ENCODE data around the gene C9orf40.

The C9orf40 gene

DNA sequence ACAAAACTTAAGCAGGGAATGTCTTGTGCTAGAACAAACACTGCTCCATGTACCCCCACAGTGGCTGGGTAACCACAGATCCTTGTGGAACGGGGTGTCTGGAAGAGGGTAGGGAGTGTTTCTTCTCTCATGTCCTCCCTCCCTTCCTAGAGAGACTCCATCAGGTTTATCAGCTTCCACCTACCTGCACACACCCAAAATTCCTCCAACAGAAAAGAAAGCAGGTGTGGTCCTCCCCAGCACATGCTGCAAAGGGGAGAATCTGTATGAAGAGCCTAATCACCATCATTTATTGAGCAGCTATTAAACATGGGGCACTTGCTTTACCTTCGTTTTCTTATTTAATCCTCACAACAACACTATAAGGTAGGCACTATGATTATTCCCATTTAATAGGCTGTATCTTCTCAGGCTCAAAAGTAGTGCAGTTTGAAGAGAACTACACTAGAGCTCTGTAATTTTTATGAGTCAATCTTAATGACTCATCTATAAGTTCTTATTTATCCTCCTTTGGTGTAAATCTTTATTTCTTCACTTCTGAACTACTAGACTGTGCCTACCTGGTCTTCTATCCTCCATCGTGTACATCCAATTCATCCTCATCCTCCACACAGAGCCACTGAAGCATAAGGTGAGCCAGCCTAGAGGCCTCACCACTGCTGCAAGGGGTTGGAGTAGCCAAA, 31.6 kb downstream of the C9orf40 start:
- TF ChIP-seq Cebpa-rat (IDR thresholded peaks at IDR 0.05), result no peak
- no peaks in the 10 kb centered on the region for H3K27me3 ChIP-seq

DNA sequence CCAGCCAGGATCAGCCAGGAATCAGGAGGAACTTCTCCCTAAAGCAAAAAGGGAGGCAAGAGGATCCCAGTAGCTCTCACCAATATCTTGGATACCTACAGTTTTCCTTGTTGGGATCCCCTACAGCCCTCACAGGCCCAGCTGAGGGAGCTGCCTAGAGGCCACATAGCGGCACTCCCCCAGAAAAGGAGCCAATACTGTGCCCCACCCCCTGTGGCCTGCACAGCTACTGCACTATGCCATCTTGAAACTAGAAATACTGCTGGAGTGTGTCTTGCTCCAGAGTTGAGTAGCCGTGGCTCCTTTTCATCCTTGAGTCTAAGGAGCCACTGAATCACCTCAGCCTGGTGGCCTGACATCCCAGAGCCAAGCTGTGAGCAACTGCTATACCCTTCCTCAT, 42.7 kb downstream of the C9orf40 start:
- no peak overlapping the region for H3K4me3 ChIP-seq
- H3K9ac ChIP-seq, result no peak overlapping the region
- H3K9me3 ChIP-seq (replicated peaks in 1 of 11), result peaks cover 19 to 44% (median 30%) of the 10 kb centered on the region in 11 experiments
- no peaks in the 10 kb centered on the region for H3K4me1 ChIP-seq
- no peak overlapping the region for H3K27ac ChIP-seq
- no peaks in the 10 kb centered on the region for H3K27me3 ChIP-seq
- H3K36me3 ChIP-seq, result no peaks in the 10 kb centered on the region; a peak in 1 of 22 replicates
- no peak for TF ChIP-seq Cebpa-rat (IDR thresholded peaks at IDR 0.05)
- H3K4me2 ChIP-seq, result no peak overlapping the region
- H4K20me1 ChIP-seq, result no peaks in the 10 kb centered on the region

More for the DNA sequence above, 31.6 kb downstream of the C9orf40 start:
- no peaks in the 10 kb centered on the region for H3K36me3 ChIP-seq
- H3K9ac ChIP-seq, result no peak overlapping the region
- no peak overlapping the region for H3K4me2 ChIP-seq
- H4K20me1 ChIP-seq, result no peaks in the 10 kb centered on the region
- no peaks in the 10 kb centered on the region for H3K4me1 ChIP-seq
- H3K9me3 ChIP-seq (replicated peaks in 1 of 11), result no peaks in the 10 kb centered on the region
- H3K27ac ChIP-seq, result no peak overlapping the region
- H3K4me3 ChIP-seq, result no peak overlapping the region

GRCh38 chr9:74908665-74909064, 44.0 kb downstream of the C9orf40 start:
- Histone ChIP-seq H3K4me2 (no peak overlapping the region), H3K36me3 (no peaks in the 10 kb centered on the region; a peak in 1 of 22 replicates), H4K20me1 (no peaks in the 10 kb centered on the region), H3K9me3 (replicated peaks in 1 of 11) (peaks cover 19 to 39% (median 24%) of the 10 kb centered on the region in 11 experiments), H3K9ac (no peak overlapping the region), H3K27me3 (no peaks in the 10 kb centered on the region), H3K4me1 (no peaks in the 10 kb centered on the region), H3K4me3 (no peak overlapping the region), H3K27ac (no peak overlapping the region)
- no peak for TF ChIP-seq Cebpa-rat (IDR thresholded peaks at IDR 0.05)

- no peak overlapping the region for H3K27ac ChIP-seq
- no peak overlapping the region for H3K4me3 ChIP-seq
- no peak for TF ChIP-seq Cebpa-rat (IDR thresholded peaks at IDR 0.05)
- H3K27me3 ChIP-seq, result no peaks in the 10 kb centered on the region
- no peaks in the 10 kb centered on the region for H3K36me3 ChIP-seq
- no peaks in the 10 kb centered on the region for H3K4me1 ChIP-seq
- H3K4me2 ChIP-seq, result no peak overlapping the region
- H4K20me1 ChIP-seq, result no peaks in the 10 kb centered on the region
- peaks cover 8 to 24% (median 13%) of the 10 kb centered on the region in 11 experiments for H3K9me3 ChIP-seq (replicated peaks in 1 of 11)
- H3K9ac ChIP-seq, result no peak overlapping the region
These were observed 45.6 kb downstream of the C9orf40 start for GRCh38 chr9:74907085-74907484.

GRCh38 chr9:74901001-74901400, 51.7 kb downstream of the C9orf40 start:
- Histone ChIP-seq H3K4me1 (no peaks in the 10 kb centered on the region), H3K27ac (no peak overlapping the region), H3K4me3 (no peak overlapping the region), H3K27me3 (no peaks in the 10 kb centered on the region), H3K36me3 (no peaks in the 10 kb centered on the region), H3K4me2 (no peak overlapping the region), H3K9me3 (replicated peaks in 1 of 11) (no peaks in the 10 kb centered on the region), H4K20me1 (no peaks in the 10 kb centered on the region), H3K9ac (no peak overlapping the region)
- no peak for TF ChIP-seq Cebpa-rat (IDR thresholded peaks at IDR 0.05)

Data from BLaER1 treated with 17β-estradiol and CSF1 and Interleukin-3, amounts not matched to agents 10 nM and 100 nM (cell line).